ENCODE data around the gene CACNB4.
A peak's percentile ranks its signal among the peaks of the same experiment; 100 is the strongest.
"Not testable (repeated sequence)": the region's sequence is repeated elsewhere in the genome, so short reads cannot be mapped to it uniquely, and the experiment has no call there.

Gene CACNB4

DNA sequence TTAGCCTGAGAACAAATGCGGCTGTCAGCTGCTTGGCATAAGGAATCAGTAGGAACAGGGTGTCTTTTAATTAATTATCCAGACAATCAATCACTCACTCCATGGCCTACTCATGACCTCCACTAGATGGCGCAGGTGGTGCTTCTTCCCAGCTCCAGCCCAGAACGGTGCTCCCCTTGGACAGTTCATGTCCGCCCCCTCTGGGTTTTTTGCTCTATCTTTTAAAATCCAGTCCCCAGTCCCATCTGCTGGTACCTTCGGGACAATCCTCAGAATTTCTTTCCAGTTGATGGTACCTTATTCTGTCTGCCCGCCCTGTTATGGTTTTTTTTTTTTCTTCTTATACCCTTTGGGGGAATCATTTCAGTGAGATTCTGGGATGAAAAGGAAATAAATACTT is 99.8 kb downstream of the CACNB4 start:
- H3K27me3 ChIP-seq (ENCODE audit: insufficient read depth, poor library complexity, severe bottlenecking), result no peaks in the 10 kb centered on the region
- no peak overlapping the region for H3K27ac ChIP-seq (ENCODE audit: poor library complexity, severe bottlenecking)
- DNase-seq (ENCODE audit: low spot score), result no peak
- H3K4me1 ChIP-seq (ENCODE audit: insufficient read depth, poor library complexity, severe bottlenecking), result no peaks in the 10 kb centered on the region
- ATAC-seq (ENCODE audit: low read depth), result peak; percentile 86
- H3K4me3 ChIP-seq (ENCODE audit: severe bottlenecking), result no peak overlapping the region
- H3K36me3 ChIP-seq (ENCODE audit: low read depth), result no peaks in the 10 kb centered on the region
- TF ChIP-seq, protein P1, sequence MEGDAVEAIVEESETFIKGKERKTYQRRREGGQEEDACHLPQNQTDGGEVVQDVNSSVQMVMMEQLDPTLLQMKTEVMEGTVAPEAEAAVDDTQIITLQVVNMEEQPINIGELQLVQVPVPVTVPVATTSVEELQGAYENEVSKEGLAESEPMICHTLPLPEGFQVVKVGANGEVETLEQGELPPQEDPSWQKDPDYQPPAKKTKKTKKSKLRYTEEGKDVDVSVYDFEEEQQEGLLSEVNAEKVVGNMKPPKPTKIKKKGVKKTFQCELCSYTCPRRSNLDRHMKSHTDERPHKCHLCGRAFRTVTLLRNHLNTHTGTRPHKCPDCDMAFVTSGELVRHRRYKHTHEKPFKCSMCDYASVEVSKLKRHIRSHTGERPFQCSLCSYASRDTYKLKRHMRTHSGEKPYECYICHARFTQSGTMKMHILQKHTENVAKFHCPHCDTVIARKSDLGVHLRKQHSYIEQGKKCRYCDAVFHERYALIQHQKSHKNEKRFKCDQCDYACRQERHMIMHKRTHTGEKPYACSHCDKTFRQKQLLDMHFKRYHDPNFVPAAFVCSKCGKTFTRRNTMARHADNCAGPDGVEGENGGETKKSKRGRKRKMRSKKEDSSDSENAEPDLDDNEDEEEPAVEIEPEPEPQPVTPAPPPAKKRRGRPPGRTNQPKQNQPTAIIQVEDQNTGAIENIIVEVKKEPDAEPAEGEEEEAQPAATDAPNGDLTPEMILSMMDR (IDR thresholded peaks at IDR 0.05; ENCODE audit: poor library complexity, severe bottlenecking), result peak; percentile 92
- H3K9me3 ChIP-seq (ENCODE audit: severe bottlenecking), result no peaks in the 10 kb centered on the region

GRCh38 chr2:151996243-151997003 is 102.4 kb downstream of the CACNB4 start:
- TF ChIP-seq, protein P1 (IDR thresholded peaks at IDR 0.05; ENCODE audit: poor library complexity, severe bottlenecking), result no peak
- no peak overlapping the region for H3K4me3 ChIP-seq (ENCODE audit: severe bottlenecking)
- ATAC-seq (ENCODE audit: low read depth), result no peak

GRCh38 chr2:151995161-151995557 is 103.7 kb downstream of the CACNB4 start:
- Histone ChIP-seq H3K27me3 (ENCODE audit: insufficient read depth, poor library complexity, severe bottlenecking) (peaks cover 4% of the 10 kb centered on the region), H3K36me3 (ENCODE audit: low read depth) (no peaks in the 10 kb centered on the region), H3K4me1 (ENCODE audit: insufficient read depth, poor library complexity, severe bottlenecking) (no peaks in the 10 kb centered on the region), H3K27ac (ENCODE audit: poor library complexity, severe bottlenecking) (no peak overlapping the region), H3K9me3 (ENCODE audit: severe bottlenecking) (no peaks in the 10 kb centered on the region), H3K4me3 (ENCODE audit: severe bottlenecking) (no peak overlapping the region)
- TF ChIP-seq, protein P1 (IDR thresholded peaks at IDR 0.05; ENCODE audit: poor library complexity, severe bottlenecking), result no peak
- DNase-seq (ENCODE audit: low spot score), result no peak
- no peak for ATAC-seq (ENCODE audit: low read depth)

More at GRCh38 chr2:151996243-151997003, 102.4 kb downstream of the CACNB4 start:
- Histone ChIP-seq H3K9me3 (ENCODE audit: severe bottlenecking) (no peaks in the 10 kb centered on the region), H3K4me1 (ENCODE audit: insufficient read depth, poor library complexity, severe bottlenecking) (no peaks in the 10 kb centered on the region), H3K27me3 (ENCODE audit: insufficient read depth, poor library complexity, severe bottlenecking) (no peaks in the 10 kb centered on the region), H3K27ac (ENCODE audit: poor library complexity, severe bottlenecking) (no peak overlapping the region), H3K36me3 (ENCODE audit: low read depth) (no peaks in the 10 kb centered on the region)
- no peak for DNase-seq (ENCODE audit: low spot score)

- not testable (repeated sequence) for H3K36me3 ChIP-seq (ENCODE audit: low read depth); H3K27ac ChIP-seq (ENCODE audit: poor library complexity, severe bottlenecking); DNase-seq (ENCODE audit: low spot score); H3K4me3 ChIP-seq (ENCODE audit: severe bottlenecking); H3K4me1 ChIP-seq (ENCODE audit: insufficient read depth, poor library complexity, severe bottlenecking); H3K9me3 ChIP-seq (ENCODE audit: severe bottlenecking); ATAC-seq (ENCODE audit: low read depth); H3K27me3 ChIP-seq (ENCODE audit: insufficient read depth, poor library complexity, severe bottlenecking)
Measured at GRCh38 chr2:151994178-151994577, 104.7 kb downstream of the CACNB4 start.

DNA sequence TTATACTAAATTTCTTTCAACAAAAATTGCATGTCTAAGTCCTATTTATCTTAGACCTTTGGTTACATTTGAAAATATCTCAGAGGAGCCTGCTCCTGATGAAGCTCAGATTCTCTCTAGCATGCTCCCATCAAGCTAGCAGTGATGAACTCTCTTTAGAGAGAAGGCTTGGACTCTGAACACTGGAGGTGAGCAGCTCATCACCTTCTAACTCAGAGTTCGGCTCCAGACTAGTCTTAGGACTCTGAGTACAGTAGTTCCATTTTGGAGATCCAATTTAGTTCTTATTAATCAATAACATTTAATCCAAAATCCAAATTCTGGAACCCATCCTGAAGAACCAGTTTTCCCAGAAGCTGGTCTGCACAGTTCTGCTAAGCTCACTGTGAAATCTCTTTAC is 107.8 kb downstream of the CACNB4 start:
- no peaks in the 10 kb centered on the region for H3K4me1 ChIP-seq (ENCODE audit: insufficient read depth, poor library complexity, severe bottlenecking)
- DNase-seq (ENCODE audit: low spot score), result no peak
- no peak overlapping the region for H3K4me3 ChIP-seq (ENCODE audit: severe bottlenecking)
- H3K36me3 ChIP-seq (ENCODE audit: low read depth), result no peaks in the 10 kb centered on the region
- no peak overlapping the region for H3K27ac ChIP-seq (ENCODE audit: poor library complexity, severe bottlenecking)
- no peaks in the 10 kb centered on the region for H3K9me3 ChIP-seq (ENCODE audit: severe bottlenecking)
- peaks cover 4% of the 10 kb centered on the region for H3K27me3 ChIP-seq (ENCODE audit: insufficient read depth, poor library complexity, severe bottlenecking)
- TF ChIP-seq, protein P1 (IDR thresholded peaks at IDR 0.05; ENCODE audit: poor library complexity, severe bottlenecking), result no peak
- ATAC-seq (ENCODE audit: low read depth), result no peak
